Stimulated activated CD4-positive, alpha-beta T cell treated with anti-CD3 and anti-CD28 coated beads, Interleukin-4, amount 100 ng/mL, for 24 hours (primary cell): ENCODE measurements around the gene PRKAR2B.

Experiments
- DNase-seq: peaks from one replicate; pipeline ENCODE4 v3.0.0-alpha.2; 2020

The PRKAR2B gene

DNA sequence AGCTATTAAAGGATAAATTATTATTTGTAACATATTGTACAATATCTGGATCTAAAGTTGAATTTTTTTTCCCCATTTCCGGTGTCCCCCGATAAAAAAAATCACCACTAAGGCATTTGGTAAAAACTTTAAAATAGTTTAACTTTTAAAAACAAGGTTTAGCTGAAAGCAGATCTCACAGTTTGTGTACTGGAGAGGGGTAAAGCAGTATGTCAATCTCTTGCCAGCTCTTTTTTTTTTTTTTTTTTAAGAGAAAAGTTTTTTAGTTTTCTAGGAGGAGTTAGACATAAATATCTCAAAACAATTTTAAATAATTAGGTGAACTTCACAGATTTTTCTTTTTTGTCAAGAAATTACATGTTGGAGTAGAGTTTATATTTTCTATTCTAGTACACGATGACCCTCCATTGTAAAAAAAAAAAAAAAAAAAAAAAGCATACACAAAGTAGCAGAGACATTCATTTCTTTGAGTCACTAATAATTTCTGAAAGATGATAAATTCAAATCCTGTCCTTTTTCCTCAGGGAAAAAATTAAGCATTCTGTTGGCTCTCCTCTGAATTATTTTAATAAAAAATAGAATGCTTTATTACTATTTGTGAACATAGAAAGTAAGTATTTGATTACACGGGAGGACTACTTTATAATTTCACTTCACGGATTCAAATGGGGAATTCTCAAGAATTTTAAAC, 122.4 kb downstream of the PRKAR2B start:
- DNase-seq, result no peak

DNA sequence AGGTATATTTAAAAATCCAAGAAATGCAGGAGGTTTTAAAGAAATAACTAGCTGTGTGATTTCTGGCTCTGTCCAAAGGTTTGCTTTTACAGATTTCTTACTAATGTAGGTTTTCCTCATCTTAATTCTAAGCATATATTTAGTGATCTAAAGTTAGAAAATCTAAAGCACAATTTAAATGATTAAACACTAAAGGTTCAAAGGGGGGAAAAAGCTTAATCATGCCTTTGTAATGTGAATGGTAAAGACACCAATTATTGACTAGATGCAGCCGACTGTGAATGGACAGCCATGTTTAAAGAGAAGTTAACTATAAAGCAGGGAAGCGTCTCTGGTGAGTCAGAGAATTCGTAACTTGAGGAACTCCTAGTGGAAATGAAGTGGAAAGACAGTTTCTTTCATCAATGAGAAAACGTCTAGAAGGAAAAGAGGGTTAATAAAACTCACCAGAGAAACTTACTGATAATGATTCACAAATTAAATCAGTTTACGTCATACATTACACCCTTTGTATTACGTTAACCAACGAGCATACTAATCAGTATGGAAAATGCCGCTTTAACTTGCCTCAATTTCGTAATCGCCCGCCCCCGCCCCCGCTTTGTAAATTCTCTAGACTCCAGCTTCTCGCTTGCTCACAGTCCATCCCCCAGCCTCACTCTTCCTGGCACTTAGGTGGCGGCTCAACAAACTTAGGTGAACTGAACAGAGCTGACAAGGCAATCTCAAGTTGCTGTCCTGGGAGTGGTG, 123.2 kb downstream of the PRKAR2B start:
- DNase-seq, result peak; percentile 75

DNA sequence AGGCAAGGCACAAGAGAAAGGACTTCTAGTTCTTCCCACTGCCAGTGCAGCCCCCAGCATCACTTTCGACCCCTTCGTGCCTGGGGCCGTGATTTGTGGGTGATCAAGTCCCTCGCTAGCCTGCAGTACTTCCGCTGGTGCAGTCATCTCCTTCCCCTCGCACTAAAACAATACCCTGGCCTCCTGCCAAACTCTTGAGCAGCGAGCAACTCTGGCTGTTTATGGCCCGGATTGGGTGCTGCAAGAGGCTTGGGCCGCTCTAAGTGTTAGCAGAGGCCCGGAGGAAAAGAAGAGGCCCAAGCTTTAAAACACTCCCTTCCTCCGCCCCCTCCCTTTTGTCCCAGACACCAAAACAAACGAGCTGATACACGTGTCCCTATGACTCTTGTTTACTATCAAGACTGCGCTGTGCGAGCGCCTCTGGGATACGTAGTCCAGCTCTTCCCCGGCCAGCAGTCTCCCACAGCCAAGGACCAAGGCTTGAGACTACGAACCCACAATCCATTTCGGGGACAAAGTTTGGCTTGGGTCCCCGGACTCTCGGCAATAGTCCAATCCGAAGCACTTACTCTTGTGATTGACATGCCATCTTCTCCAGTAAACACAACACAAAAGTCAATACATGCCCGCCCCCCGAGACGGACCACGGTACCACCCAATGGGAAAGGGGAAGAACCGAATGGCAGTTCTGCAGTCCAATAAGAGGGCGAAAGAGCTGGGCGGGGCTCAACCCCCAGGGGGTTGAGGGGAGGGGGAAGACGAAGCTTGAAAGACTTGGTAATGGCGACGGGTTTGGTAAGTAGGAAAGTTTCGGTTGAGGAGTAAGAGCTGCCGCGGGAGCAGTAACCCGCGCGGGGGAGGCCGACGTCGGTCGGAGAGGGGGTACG, 124.0 kb downstream of the PRKAR2B start, which contains the start of gene HBP1:
HBP1 (plus strand) TSS at position 771 of the 887 bp plus-strand sequence. CDS start 10,891 bp downstream, outside the sequence.
- peak; percentile 99 for DNase-seq

DNA sequence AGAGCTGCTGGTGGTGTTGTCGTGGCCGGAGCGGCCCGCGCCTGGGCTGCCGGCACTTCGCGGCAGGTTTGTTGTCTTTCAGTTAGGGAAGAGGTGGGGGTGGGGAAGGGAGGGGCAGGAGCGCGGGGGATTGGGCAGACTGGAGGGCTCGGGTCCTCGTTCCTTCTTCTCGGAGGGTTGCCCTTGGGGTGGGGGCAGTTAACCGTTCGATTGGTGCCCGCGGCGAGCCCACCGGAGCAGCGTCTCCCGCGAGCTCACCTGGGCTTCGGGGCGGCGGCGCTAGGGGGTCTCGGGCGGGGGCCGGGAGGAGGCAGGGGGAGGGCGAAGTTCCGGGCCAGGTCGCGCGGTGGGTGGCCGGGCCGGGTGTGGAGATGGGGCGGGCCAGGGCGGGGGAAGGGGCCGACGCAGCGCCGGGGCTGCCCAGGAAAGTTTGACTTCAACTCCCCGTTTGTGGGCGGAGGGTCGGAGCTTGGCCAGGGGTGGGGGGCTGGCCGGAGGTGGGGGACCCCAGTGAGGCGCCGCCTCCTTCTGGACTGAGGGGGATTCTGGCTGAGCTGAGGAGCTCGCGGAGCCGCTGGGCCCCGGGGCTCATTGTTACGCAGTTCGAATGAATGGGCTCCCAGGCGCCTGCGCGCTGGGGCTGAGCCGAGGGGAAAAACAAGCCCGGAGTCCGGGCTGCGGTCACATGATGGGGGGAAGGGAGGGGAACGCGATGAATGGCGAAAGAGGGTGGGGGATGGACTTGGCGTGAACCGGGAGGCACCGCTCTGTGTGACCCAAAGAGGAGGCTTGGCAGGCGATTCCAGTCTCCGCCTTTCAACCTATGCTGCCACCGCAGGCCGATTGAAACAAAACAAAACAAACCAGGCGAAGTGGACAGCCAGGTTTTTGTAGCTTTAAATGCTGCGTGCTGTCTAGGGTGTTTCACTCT, 124.9 kb downstream of the PRKAR2B start:
- peak; percentile 89 for DNase-seq

DNA sequence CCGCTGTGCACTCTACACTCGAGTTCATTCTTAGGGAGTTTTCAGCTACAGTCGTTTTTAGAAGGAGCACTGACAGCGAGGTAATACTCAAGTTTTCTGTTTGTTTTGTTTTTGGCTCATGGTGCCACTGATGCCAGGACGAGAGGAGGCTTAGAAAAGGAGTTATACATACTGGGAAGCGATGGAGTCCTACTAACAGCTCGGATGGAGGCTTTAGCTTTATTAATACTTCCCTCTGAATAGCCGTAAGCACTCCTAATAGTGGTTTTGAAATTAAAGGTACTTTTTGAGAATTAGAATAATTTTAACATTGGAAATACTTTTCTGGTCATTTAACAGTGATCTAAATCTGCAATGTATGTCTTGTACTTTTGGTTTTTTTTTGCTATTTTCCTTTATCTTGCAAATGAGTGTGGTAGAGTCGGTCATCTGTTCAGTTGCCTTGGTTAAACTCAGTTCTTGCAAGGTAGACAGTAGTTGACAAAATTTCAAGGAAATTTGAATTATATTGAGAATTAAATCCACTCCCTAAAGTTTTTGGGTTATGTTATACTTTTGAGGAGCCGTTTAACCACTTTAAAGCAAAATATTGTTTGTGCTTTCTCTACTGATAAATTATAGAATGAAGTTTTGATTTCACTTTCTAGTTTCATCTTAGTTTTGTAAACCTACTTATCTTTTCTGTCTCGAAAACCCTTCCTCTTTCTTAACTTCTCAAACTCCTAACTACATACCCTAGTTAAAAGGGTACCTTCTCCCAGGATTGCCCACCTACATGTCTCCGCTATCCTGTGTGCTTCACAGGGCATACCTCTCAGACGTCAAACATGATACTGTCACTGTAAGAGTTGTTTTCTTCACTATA, 125.8 kb downstream of the PRKAR2B start:
- DNase-seq, result no peak

DNA sequence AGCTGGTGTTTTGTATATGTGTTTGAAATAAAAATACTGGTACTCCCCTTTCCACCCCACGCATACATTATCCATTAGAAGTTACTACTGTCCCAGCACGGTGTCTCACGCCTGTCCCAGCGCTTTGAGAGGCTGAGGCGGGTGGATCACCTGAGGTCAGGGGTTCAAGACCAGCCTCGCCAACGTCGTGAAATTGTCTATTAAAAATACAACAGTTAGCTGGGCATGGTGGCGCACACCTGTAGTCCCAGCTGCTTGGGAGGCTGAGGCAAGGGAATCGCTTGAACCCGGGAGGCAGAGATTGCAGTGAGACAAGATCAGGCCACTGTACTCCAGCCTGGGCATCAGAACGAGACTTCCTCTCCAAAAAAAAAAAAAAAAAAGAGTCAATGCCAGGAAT, 127.0 kb downstream of the PRKAR2B start:
- no peak for DNase-seq

DNA sequence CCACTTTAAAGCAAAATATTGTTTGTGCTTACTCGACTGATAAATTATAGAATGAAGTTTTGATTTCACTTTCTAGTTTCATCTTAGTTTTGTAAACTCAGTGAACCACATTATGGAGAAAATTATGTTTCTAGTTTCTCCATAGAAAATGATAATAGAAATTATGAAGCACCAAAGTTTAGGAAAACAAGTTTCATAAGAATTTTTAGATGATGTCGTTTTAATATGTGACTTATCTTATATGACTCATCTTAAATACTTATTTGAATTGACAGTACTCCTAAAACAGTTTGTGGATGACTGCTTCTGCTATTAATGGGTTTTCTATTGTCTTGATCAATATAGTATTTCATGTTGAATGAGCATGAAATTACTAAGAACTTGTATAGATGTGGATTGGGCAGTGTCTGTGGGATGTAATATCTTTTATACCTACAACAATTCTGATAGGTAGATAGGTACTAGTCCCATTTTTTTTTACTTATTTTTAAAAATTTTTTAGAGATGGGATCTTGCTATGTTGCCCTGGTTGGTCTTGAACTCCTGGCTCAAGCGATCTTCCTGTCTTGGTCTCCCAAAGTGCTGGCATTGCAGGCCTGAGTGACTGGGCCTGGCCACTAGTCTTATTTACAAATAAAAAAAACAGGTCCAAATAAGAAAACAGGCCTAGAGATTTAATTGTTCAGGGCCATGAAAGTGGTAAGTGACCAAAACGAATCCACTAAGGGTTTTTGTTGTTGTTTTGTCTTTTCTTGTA, 127.9 kb downstream of the PRKAR2B start:
- no peak for DNase-seq

DNA sequence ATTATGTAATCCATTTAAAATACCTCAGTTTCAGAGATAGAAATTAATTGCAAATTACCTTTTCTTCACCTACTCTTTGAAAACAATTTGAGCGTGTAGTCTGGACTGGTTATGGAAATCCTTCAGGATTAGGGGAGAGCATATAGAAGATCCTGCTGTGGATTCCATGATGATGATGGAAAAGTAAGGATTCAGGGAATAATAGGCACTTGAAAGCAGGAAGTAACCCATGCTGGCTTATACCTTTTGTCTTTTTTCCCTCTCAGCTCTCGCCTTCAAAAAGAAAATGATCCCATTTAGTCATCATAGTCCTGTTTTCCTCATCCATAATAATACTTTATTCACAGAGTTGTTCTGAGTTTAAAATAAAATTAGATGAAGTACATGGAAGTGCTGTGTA, 128.7 kb downstream of the PRKAR2B start:
- DNase-seq, result no peak

DNA sequence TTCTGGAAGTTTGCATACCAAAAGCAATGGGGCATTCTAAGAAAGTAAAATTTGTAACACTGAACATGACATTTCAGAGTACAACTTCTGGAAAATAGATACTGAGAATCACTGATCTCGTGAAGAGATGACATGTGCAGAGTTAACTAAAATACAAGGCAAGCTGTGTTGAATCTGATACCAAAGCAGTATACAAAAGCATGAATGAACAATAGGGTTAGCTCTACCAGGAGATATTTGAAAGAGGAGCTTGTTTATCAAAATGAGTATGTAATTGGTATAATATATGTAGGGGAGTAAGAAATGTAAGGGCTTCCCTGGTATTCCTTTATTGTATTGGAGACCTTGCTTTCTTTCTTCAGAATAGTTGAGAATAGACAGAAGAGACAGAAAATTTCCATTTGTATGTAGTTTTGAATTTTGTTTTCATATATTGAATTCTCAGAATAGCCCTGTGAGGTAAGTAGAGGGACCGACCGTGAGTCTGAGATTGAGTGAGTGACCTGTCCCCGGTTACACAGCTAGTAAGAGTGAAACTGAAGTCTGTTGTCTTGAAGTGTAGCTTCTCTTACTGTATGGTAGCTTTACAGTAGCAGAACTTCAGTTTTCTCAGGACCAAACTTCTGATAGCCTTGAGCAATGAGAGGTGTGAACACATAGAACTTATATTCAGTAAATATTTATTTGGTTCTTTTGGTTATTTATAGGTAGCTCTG, 129.3 kb downstream of the PRKAR2B start:
- no peak for DNase-seq

DNA sequence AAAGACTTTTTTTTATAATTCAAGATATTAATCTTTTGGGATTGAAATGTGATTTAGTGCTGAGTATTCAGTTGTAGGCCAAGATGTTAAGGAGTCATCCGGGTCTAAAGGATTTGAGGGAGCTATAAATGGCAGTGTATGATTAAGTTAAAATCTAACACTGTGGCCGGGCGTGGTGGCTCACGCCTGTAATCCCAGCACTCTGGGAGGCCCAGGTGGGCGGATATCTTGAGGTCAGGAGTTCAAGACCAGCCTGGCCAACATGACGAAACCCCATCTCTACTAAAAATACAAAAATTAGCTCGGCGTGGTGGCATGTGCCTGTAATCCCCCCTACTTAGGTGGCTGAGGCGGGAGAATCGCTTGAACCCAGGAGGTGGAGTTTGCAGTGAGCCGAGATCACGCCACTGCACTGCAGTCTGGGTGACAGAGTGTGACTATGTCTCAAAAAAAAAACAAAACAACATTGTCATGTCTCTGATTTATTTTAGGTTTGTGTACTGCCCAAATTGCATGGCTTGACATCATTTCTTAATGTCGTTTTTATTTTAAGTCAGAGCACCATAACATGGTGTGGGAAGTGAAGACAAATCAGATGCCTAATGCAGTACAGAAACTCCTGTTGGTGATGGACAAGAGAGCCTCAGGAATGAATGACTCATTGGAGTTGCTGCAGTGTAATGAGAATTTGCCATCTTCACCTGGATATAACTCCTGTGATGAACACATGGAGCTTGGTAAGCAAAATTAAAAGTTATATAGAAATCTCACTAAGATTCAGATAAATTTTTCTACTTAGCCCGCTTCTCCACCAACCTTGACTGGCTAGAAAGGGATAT, 135.0 kb downstream of the PRKAR2B start:
- DNase-seq, result no peak

DNA sequence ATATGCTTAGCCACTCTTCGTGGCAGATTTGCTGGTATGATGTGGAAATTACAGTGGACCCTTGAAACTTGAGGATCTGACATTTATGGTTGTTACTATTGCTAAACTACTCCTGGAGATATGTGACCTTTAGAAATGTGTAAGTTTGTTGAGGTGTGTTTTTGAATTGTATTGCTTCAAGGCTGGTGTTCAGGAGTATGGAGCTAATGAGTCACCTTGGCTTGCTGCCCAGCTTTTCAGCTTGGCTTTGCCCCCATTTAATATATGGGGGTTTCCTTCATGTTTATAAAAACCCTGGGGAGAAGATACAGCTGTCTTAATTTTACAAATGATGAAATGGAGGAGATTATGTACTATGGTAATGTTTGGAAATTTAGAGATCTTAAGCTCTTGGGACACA, 135.9 kb downstream of the PRKAR2B start:
- peak; percentile 76 for DNase-seq

DNA sequence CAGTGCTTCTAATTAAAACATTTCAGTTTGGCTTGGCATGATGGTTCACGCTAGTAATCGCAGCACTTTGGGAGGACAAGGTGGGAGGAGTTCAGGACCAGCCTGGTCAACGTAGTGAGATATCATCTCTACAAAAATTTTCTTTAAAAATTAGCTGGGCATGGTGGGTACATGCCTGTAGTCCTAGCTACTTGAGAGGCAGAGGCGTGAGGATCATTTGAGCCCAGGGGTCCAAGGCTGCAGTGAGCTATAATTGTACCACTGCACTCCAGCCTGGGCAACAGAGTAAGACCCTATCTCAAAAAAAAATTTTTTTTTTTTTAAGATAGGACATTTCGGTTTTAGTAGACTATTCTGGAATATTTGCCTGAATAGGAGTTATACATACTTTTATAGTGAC, 136.7 kb downstream of the PRKAR2B start:
- DNase-seq, result no peak

DNA sequence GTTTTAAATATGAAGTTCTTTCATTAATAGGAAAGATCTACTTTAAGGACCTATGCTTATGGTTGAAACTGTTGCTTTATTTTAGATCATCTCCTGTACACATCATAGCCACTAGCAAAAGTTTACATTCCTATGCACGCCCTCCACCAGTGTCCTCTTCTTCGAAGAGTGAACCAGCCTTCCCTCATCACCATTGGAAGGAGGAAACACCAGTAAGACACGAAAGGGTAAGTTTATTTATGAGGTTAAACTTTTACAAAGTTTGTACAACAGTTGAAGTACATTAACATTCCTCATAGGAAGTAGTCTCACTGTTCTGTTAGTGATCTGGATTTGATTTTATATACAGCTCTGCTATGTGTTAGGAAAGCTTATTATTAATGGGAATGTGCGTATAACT, 141.2 kb downstream of the PRKAR2B start:
- DNase-seq, result no peak

DNA sequence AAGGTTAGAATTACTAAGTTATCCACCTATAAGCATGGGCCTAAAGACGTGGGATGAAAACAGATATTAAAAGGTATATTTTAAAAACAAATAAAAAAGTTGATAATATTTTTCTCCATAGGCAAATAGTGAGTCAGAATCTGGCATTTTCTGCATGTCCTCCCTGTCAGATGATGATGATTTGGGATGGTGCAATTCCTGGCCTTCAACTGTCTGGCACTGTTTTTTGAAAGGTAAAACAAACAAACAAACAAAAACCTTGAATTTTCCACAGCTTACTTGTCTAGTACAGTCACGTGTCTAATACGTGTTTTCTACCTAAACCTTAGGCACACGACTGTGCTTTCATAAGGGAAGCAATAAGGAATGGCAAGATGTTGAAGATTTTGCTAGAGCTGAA, 141.7 kb downstream of the PRKAR2B start:
- DNase-seq, result no peak

DNA sequence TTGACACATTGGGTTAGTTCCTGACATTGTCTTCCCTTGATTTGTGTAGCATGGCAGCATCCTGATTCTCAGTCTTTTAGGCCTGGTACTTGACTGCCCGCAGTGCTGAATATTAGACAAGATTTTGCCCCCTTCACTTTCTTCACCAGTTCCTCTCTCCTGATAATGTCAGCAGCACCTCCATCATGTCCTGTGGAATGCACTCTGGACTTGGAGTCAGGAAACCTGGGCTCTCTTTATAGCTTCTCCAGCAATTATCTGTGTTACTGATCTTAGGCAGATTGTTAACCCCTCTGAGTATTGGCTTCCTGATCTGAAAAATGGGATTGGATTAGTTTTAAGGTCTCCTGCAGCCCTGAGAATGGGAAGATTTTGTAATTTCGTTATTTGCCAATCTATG, 143.3 kb downstream of the PRKAR2B start:
- DNase-seq, result no peak

DNA sequence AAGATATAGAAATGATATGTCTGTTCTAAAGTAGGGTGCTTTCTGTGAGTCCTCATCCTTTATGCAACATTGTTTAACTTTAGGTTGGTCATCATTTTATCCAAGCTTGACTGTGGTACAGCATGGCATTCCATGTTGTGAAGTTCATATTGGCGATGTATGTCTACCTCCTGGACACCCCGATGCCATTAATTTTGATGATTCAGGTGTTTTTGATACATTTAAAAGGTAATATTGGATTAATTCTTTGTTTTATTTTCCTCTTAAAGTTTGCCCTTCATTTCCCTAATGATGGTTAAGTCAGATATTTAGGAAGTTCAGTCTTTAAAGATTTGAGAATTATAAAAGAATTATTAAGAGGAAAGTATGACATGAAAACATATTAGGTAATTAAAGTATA, 145.6 kb downstream of the PRKAR2B start:
- no peak for DNase-seq

DNA sequence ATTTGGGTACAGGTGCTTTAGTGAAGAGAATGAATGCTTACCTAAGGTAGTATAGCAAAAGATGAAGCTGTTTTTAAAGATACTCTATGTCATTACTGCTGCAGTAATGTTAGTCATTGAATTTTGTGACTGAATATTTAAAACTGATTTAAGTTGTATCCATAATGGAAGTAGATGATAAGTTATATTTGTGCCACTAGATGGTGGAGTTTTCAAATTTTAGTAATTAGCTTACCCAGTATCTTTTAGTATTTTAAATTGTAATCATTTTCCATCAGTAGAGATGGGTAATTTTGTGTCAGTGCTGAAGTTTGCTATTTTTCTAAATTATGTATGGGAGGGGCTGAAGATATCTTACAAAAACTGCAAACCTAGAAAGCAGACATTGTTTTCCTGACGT, 149.5 kb downstream of the PRKAR2B start:
- DNase-seq, result no peak

DNA sequence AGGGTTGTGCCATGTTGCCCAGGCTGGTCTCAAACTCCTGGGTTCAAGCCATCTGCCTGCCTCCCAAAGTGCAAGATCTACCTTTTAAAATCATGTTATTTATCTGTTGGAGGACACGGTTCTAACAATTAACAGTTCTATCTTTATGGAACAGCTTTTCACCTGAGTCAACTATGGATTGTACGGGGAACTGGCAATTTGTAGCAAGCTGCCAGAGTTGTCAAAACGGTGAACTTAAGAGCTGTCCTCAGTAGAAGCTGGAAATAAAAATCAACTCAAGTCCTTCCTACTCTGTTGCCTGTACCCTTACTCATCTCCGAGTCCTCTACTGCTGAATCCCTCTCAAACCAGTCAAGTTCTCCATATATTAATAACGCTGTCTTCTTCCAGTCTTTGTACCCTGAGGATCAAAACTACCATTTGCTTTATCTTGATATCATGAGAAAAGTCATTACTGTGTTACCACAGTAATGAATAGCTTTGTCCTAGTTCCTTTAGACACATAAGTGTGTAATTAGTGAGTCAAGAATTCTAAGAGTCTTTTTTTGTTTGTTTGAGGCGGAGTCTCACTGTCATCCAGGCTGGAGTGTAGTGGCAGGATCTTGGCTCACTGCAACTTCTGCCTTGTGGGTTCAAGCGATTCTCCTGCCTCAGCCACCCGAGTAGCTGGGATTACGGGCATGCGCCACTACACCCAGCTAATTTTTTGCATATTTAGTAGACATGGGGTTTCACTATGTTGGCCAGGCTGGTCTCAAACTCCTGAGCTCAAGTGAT, 152.5 kb downstream of the PRKAR2B start:
- no peak for DNase-seq
